Neutrophil (primary cell): ENCODE results near the gene SH3BP5.

Experiments
- H3K27ac ChIP-seq: fragments of 200-600 bp; sonication (generic); 2 replicates; pipeline ENCODE4 v1.5.1; 2016; ENCODE audit warnings: mild to moderate bottlenecking, moderate library complexity
- H3K27me3 ChIP-seq: fragments of 200-600 bp; sonication (generic); 2 replicates; pipeline ENCODE4 v1.6.0; 2016; ENCODE audit warnings: mild to moderate bottlenecking
- H3K36me3 ChIP-seq: fragments of 200-600 bp; sonication (generic); 2 replicates; pipeline ENCODE4 v1.5.1; 2017
- H3K4me1 ChIP-seq, 2 experiments: fragments of 200-600 bp in 1 of 2; sonication (generic) in 1 of 2; 1 replicate in 1 of 2; 2 replicates in 1 of 2; pipeline versions ENCODE4 v1.5.1 to v1.6.1; 2013 to 2016; ENCODE audit warnings: low read depth in 1 of 2, low read length in 1 of 2, mild to moderate bottlenecking in 1 of 2, moderate library complexity in 1 of 2; ENCODE audit not compliant: control insufficient read depth in 1 of 2, insufficient read depth in 1 of 2
- H3K4me3 ChIP-seq, 2 experiments: fragments of 200-600 bp in 1 of 2; sonication (generic) in 1 of 2; 1 replicate in 1 of 2; 2 replicates in 1 of 2; pipeline ENCODE4 v1.5.1; 2013 to 2016; ENCODE audit warnings: low read depth in 1 of 2, low read length in 1 of 2, mild to moderate bottlenecking in 1 of 2, moderate library complexity in 1 of 2
- H3K9me3 ChIP-seq: fragments of 200-600 bp; sonication (generic); 2 replicates; pipeline ENCODE4 v1.5.1; 2016
- CTCF ChIP-seq: fragments of 200-600 bp; sonication (generic); IDR thresholded peaks from 2 replicates; pipeline ENCODE4 v1.5.1; 2016; ENCODE audit warnings: antibody characterized with exemption

SH3BP5 gene

GRCh38 chr3:15218689-15219088 is 113.7 kb downstream of the SH3BP5 start:
- no peak for TF ChIP-seq CTCF
- H3K36me3 ChIP-seq: peaks cover 49% of the 10 kb centered on the region
- H3K9me3 ChIP-seq: no peaks in the 10 kb centered on the region
- no peaks in the 10 kb centered on the region for H3K27me3 ChIP-seq
- peaks cover 16 to 26% of the 10 kb centered on the region in 2 experiments for H3K4me1 ChIP-seq
- no peak overlapping the region for H3K4me3 ChIP-seq
- H3K27ac ChIP-seq: no peak overlapping the region

DNA sequence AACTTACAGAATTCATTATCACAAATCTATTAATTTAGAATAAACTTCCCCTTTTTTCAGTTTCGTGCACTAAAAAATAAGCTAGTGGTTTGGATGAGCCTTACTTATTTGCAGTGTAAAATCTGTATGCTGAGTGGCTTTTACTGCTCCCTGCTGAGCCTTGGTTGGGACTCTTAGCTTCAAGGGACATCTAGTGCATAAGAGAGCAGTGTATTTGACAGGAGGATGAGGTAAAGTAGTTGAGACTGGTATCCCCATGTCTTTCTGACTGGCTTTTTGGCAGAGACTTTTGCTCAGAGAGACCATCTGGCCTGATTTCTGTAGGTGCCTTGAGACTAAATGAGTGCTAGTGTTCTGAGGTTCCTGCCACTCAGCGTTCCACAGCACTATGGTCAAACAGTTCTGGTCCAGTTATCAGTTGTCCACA is 114.5 kb downstream of the SH3BP5 start:
- TF ChIP-seq CTCF: no peak
- Histone ChIP-seq H3K27me3 (no peaks in the 10 kb centered on the region), H3K27ac (no peak overlapping the region), H3K4me1 (peaks cover 16 to 26% of the 10 kb centered on the region in 2 experiments), H3K36me3 (peaks cover 47% of the 10 kb centered on the region), H3K4me3 (no peak overlapping the region), H3K9me3 (no peaks in the 10 kb centered on the region)

DNA sequence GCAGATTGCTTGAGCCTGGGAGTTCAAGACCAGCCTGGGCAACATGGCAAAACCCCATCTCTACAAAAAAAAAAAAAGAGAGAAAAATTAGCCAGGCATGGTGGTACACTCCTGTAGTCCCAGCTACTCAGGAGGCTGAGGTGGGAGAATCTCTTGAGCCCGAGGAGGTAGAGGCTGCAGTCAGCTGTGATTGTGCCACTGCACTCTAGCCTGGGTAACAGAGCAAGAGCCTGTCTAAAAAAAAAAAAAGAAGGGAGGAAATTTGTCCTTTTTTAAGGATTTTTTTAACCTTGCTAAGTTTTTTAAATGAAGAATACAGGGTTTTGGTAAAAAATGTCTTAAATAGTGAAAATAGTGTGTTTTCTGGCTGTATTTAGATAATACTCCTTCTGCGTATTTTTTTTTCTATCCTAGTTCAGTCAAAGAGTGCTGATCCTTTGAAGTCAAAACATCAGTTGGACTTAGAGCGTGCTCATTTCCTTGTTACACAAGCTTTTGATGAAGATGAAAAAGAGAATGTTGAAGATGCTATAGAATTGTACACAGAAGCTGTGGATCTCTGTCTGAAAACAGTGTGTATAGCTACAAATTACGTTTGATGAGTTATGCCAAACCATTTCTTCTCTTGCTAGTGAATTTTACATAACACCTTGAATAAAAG is 115.2 kb downstream of the SH3BP5 start:
- H3K27me3 ChIP-seq: no peaks in the 10 kb centered on the region
- TF ChIP-seq CTCF: no peak
- no peaks in the 10 kb centered on the region for H3K9me3 ChIP-seq
- no peak overlapping the region for H3K4me3 ChIP-seq
- H3K27ac ChIP-seq: peak overlapping the region; percentile 40
- peaks cover 16 to 26% of the 10 kb centered on the region in 2 experiments for H3K4me1 ChIP-seq
- H3K36me3 ChIP-seq: peaks cover 47% of the 10 kb centered on the region

GRCh38 chr3:15216501-15216900 is 115.9 kb downstream of the SH3BP5 start:
- Histone ChIP-seq H3K27ac (peak overlapping the region; percentile 40), H3K36me3 (peaks cover 42% of the 10 kb centered on the region)
- no peak for TF ChIP-seq CTCF

DNA sequence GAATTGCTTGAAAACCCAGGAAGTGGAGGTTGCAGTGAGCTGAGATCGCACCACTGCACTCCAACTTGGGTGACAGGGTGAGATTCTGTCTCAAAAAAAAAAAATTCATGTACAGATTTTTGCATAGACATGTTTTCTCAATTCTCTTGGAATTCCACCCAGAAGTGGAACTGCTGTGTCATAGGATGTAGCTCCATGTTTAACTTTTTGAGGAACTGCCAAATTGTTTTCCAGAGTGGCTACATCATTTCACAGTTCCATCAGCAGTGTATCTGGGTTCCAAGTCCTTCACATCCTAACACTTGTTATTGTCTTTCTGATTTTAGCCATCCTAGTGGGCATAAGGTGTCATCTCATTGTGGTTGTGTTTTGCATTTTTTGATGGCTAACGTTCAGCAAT is 116.4 kb downstream of the SH3BP5 start:
- Histone ChIP-seq H3K4me3 (no peak overlapping the region), H3K4me1 (peaks cover 16 to 26% of the 10 kb centered on the region in 2 experiments), H3K27ac (peak overlapping the region; percentile 40), H3K27me3 (no peaks in the 10 kb centered on the region), H3K36me3 (peaks cover 39% of the 10 kb centered on the region), H3K9me3 (no peaks in the 10 kb centered on the region)
- no peak for TF ChIP-seq CTCF

More at GRCh38 chr3:15216501-15216900, 115.9 kb downstream of the SH3BP5 start:
- Histone ChIP-seq H3K9me3 (no peaks in the 10 kb centered on the region), H3K27me3 (no peaks in the 10 kb centered on the region), H3K4me3 (no peak overlapping the region), H3K4me1 (peaks cover 16 to 26% of the 10 kb centered on the region in 2 experiments)
